IMR-90 (cell line): ENCODE results near the gene GCFC2. TPM values are rescaled to one million over a fixed set of nuclear protein-coding genes. Genes with fewer than 3 reads are reported as not detected.

Experiments used
- ATAC-seq: fragments of 200-7000 bp; cut with Tn5 transposase; 2 replicates; pipeline ENCODE4 v1.9.1; 2020; ENCODE audit warnings: low read depth, mild to moderate bottlenecking, moderate library complexity
- BruUV-seq: library from RNA; stranded (reverse); fragments of 400-500 nt; replicated peaks from 2 replicates; lab custom pipeline; 2021; lab: Mats Ljungman, UMichigan
- CTCF ChIA-PET: fragments of 300-600 bp; formaldehyde crosslinking; extraction: SDS; loops from one replicate; lab custom pipeline; 2021; ENCODE audit warnings: antibody characterized with exemption; lab: Yijun Ruan, JAX
- POLR2A ChIA-PET: fragments of 300-600 bp; sonication (Branson Sonifier 250); formaldehyde crosslinking; loops from one replicate; lab custom pipeline; 2022; ENCODE audit warnings: antibody characterized with exemption; ENCODE audit not compliant: unreplicated experiment; lab: Charles Lee
- DNase-seq: peaks from one replicate; pipeline ENCODE4 v3.0.0; 2013
- H2AFZ ChIP-seq: replicated peaks from 2 replicates; pipeline ENCODE3; 2013; ENCODE audit warnings: low read length, mild to moderate bottlenecking; ENCODE audit not compliant: poor library complexity
- H2AK5ac ChIP-seq: 2 replicates; pipeline ENCODE4 v1.6.1; 2013; ENCODE audit warnings: low read depth, low read length, inconsistent platforms
- H2AK9ac ChIP-seq: replicated peaks from 2 replicates; pipeline ENCODE3; 2013; ENCODE audit warnings: mild to moderate bottlenecking, low read depth, low read length, moderate library complexity; ENCODE audit not compliant: poor library complexity
- H2BK120ac ChIP-seq: 2 replicates; pipeline ENCODE4 v1.6.1; 2013; ENCODE audit warnings: low read depth, low read length, inconsistent platforms
- H2BK15ac ChIP-seq: 3 replicates; pipeline ENCODE4 v1.6.1; 2013; ENCODE audit warnings: low read depth, low read length, inconsistent platforms
- H2BK20ac ChIP-seq: 2 replicates; pipeline ENCODE4 v1.6.1; 2013; ENCODE audit warnings: low read depth, mild to moderate bottlenecking, inconsistent platforms, low read length, moderate library complexity
- H2BK5ac ChIP-seq: 2 replicates; pipeline ENCODE4 v1.6.1; 2013; ENCODE audit warnings: mild to moderate bottlenecking, low read depth, low read length, inconsistent platforms; ENCODE audit not compliant: poor library complexity, severe bottlenecking
- H3K14ac ChIP-seq: replicated peaks from 2 replicates; pipeline ENCODE4 v1.6.1; 2013; ENCODE audit warnings: low read depth, low read length, inconsistent platforms
- H3K18ac ChIP-seq: 2 replicates; pipeline ENCODE4 v1.6.1; 2013; ENCODE audit warnings: low read depth, low read length, control low read depth
- H3K23ac ChIP-seq: 2 replicates; pipeline ENCODE4 v1.6.1; 2013; ENCODE audit warnings: low read depth, low read length, inconsistent platforms
- H3K27ac ChIP-seq: 2 replicates; pipeline ENCODE4 v1.5.1; 2013; ENCODE audit warnings: mild to moderate bottlenecking, control low read depth, low read length; ENCODE audit not compliant: insufficient read depth
- H3K27me3 ChIP-seq: 2 replicates; pipeline ENCODE4 v1.6.1; 2013; ENCODE audit warnings: low read length; ENCODE audit not compliant: control insufficient read depth, insufficient read depth
- H3K36me3 ChIP-seq: 2 replicates; pipeline ENCODE4 v1.6.1; 2013; ENCODE audit warnings: low read length, mixed read lengths; ENCODE audit not compliant: control insufficient read depth, insufficient read depth
- H3K4ac ChIP-seq: 2 replicates; pipeline ENCODE4 v1.6.1; 2013; ENCODE audit warnings: low read depth, low read length, inconsistent platforms
- H3K4me1 ChIP-seq: 2 replicates; pipeline ENCODE4 v1.6.1; 2013; ENCODE audit warnings: low read length, mixed read lengths; ENCODE audit not compliant: control insufficient read depth, insufficient read depth
- H3K4me2 ChIP-seq: 2 replicates; pipeline ENCODE4 v1.6.1; 2013; ENCODE audit warnings: low read depth, mild to moderate bottlenecking, control low read depth, low read length, moderate library complexity
- H3K4me3 ChIP-seq: 2 replicates; pipeline ENCODE4 v1.5.1; 2013; ENCODE audit warnings: low read depth, mild to moderate bottlenecking, control low read depth, low read length, moderate library complexity; ENCODE audit not compliant: insufficient read depth
- H3K56ac ChIP-seq: 2 replicates; pipeline ENCODE4 v1.6.1; 2013; ENCODE audit warnings: low read length, inconsistent platforms; ENCODE audit not compliant: insufficient read depth; ENCODE audit errors: extremely low read depth
- H3K79me1 ChIP-seq, 2 experiments: 2 replicates each; pipeline ENCODE4 v1.6.1; 2013; ENCODE audit warnings: low read length in 2 of 2, inconsistent platforms in 1 of 2, low read depth in 1 of 2
- H3K9ac ChIP-seq: 2 replicates; pipeline ENCODE4 v1.6.1; 2013; ENCODE audit warnings: low read depth, low read length, control low read depth
- H3K9me1 ChIP-seq: 2 replicates; pipeline ENCODE4 v1.6.1; 2013; ENCODE audit warnings: low read length, inconsistent platforms; ENCODE audit not compliant: insufficient read depth
- H3K9me3 ChIP-seq: 2 replicates; pipeline ENCODE4 v1.6.1; 2013; ENCODE audit warnings: low read length; ENCODE audit not compliant: control insufficient read depth, insufficient read depth
- H4K20me1 ChIP-seq: 2 replicates; pipeline ENCODE4 v1.6.1; 2013; ENCODE audit warnings: low read length, inconsistent platforms; ENCODE audit not compliant: insufficient read depth
- H4K5ac ChIP-seq: 2 replicates; pipeline ENCODE4 v1.6.1; 2013; ENCODE audit warnings: mild to moderate bottlenecking, low read depth, low read length, control low read depth
- H4K8ac ChIP-seq, 2 experiments: 2 replicates each; pipeline ENCODE4 v1.6.1; 2013; ENCODE audit warnings: low read depth in 2 of 2, low read length in 2 of 2, control low read depth in 1 of 2, inconsistent platforms in 1 of 2
- H4K91ac ChIP-seq: 2 replicates; pipeline ENCODE4 v1.6.1; 2013; ENCODE audit warnings: low read depth, low read length, inconsistent platforms; ENCODE audit not compliant: insufficient read depth
- BHLHE40 ChIP-seq: fragments of 150-350 bp; IDR thresholded peaks from 2 replicates; pipeline ENCODE4 v1.6.1; 2016; ENCODE audit warnings: mild to moderate bottlenecking, low read depth, low read length
- CEBPB ChIP-seq: IDR thresholded peaks from 2 replicates; pipeline ENCODE4 v1.6.1; 2012; ENCODE audit warnings: low read depth, low read length, improper control_type of control experiment
- CHD1 ChIP-seq: IDR thresholded peaks from 2 replicates; pipeline ENCODE4 v1.6.1; 2012; ENCODE audit warnings: low read depth, low read length, improper control_type of control experiment
- FOS ChIP-seq: fragments of 150-350 bp; IDR thresholded peaks from 2 replicates; pipeline ENCODE4 v1.6.1; 2016; ENCODE audit warnings: low read depth, low read length
- MAFK ChIP-seq: IDR thresholded peaks from 2 replicates; pipeline ENCODE4 v1.6.1; 2012; ENCODE audit warnings: low read depth, low read length, improper control_type of control experiment
- MAZ ChIP-seq: IDR thresholded peaks from 2 replicates; pipeline ENCODE4 v1.6.1; 2012; ENCODE audit warnings: low read depth, mild to moderate bottlenecking, low read length, improper control_type of control experiment, moderate library complexity, borderline replicate concordance
- MXI1 ChIP-seq: IDR thresholded peaks from 2 replicates; pipeline ENCODE4 v1.6.1; 2012; ENCODE audit warnings: low read depth, mild to moderate bottlenecking, low read length, moderate library complexity, borderline replicate concordance
- NFE2L2 ChIP-seq: fragments of 150-350 bp; IDR thresholded peaks from 2 replicates; pipeline ENCODE4 v1.6.1; 2016; ENCODE audit warnings: low read depth, mild to moderate bottlenecking, low read length
- POLR2A ChIP-seq: IDR thresholded peaks from 2 replicates; pipeline ENCODE4 v1.6.1; 2012; ENCODE audit warnings: mild to moderate bottlenecking, low read depth, low read length
- RAD21 ChIP-seq: IDR thresholded peaks from 2 replicates; pipeline ENCODE4 v1.6.1; 2012; ENCODE audit warnings: low read length, improper control_type of control experiment
- RCOR1 ChIP-seq: IDR thresholded peaks from 2 replicates; pipeline ENCODE4 v1.6.1; 2012; ENCODE audit warnings: mild to moderate bottlenecking, low read length, improper control_type of control experiment; ENCODE audit not compliant: insufficient replicate concordance
- RFX5 ChIP-seq: IDR thresholded peaks from 2 replicates; pipeline ENCODE4 v1.8.0; 2012; ENCODE audit warnings: low read depth, mild to moderate bottlenecking, low read length, moderate library complexity
- SMC3 ChIP-seq: fragments of 150-350 bp; IDR thresholded peaks from 2 replicates; pipeline ENCODE4 v1.6.1; 2016; ENCODE audit warnings: low read depth, mild to moderate bottlenecking, antibody characterized with exemption, low read length, moderate library complexity
- WGBS, 2 experiments: methylation state at CpG; one replicate each; pipeline versions ENCODE4 v1.1.5 to v1.1.7; 2013; ENCODE audit warnings: missing lambda C conversion rate in 2 of 2; ENCODE audit not compliant: insufficient read length in 1 of 2; ENCODE audit errors: extremely low coverage in 2 of 2; 5-methylcytosine and 5-hydroxymethylcytosine counted together
- dilution Hi-C: fragments of 300-500 bp; cut with HindIII; formaldehyde crosslinking; loops from one replicate; pipeline ENCODE4 v1.14.3; 2018; ENCODE audit warnings: low sequenced_read_pairs; ENCODE audit not compliant: unreplicated experiment
- in situ Hi-C: fragments of 300-500 bp; cut with MboI; formaldehyde crosslinking; loops from 3 replicates; pipeline ENCODE4 v1.14.3; 2019; ENCODE audit warnings: low sequenced_read_pairs, inconsistent platforms, mixed read lengths
- intact Hi-C: fragments of 100-400 bp; cut with micrococcal nuclease; formaldehyde crosslinking; loops from 2 replicates; pipeline ENCODE4 v1.10.0; 2022
- polyA plus RNA-seq, 3 experiments: library from polyadenylated mRNA; depleted of rRNA; stranded (reverse); fragments of >200 nt; gene quantifications; 2 replicates each; pipeline ENCODE4 v1.2.3, GENCODE V29; 2012; ENCODE audit warnings: low replicate concordance in 1 of 3
- total RNA-seq: library from RNA; depleted of rRNA; stranded (reverse); fragments of >200 nt; gene quantifications from 2 replicates; pipeline ENCODE4 v1.2.3, GENCODE V29; 2012
- TF ChIP-seq, protein P1 (sequence below): conservative IDR thresholded peaks from 2 replicates; pipeline ENCODE4 v1.5.1; 2012; ENCODE audit warnings: mild to moderate bottlenecking, low read depth, low read length, improper control_type of control experiment
- TF ChIP-seq, protein P2 (sequence below): fragments of 150-350 bp; IDR thresholded peaks from 2 replicates; pipeline ENCODE4 v1.6.1; 2017; ENCODE audit warnings: mild to moderate bottlenecking, antibody characterized with exemption, low read length, low read depth
- TF ChIP-seq, protein P3 (sequence below): fragments of 150-350 bp; IDR thresholded peaks from 2 replicates; pipeline ENCODE4 v1.6.1; 2016; ENCODE audit warnings: low read depth, mild to moderate bottlenecking, low read length, moderate library complexity, borderline replicate concordance

Gene GCFC2
- total and polyA plus RNA-seq, 2 of the 4 experiments (the other 2 are of a cell fraction) = 6.4 to 10.0 TPM

DNA sequence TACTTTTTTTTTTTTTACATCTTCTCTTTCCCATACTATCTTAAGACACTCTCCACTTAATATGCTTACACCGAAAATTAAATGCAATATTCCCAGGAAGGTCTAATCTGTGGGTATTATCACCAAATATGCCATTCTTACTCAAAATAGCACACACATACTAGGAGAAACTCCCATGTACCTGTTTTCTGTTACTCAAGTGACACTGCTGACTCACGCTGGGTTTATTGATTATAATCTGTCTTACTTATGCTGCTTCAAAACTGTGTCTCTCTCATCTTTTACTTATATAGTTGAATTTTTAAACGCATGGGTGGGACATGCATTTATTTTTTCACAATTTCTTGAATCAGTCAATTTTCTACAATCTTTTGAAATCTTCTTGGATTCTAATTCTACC lies 34.3 kb downstream of the GCFC2 start:
- Histone ChIP-seq H4K8ac (no peak overlapping the region), H3K18ac (no peak overlapping the region), H3K27me3 (no peaks in the 10 kb centered on the region), H3K9me1 (no peaks in the 10 kb centered on the region), H2BK20ac (no peak overlapping the region), H3K4me2 (no peak overlapping the region), H3K27ac (no peak overlapping the region), H4K5ac (no peak overlapping the region), H3K4me1 (no peaks in the 10 kb centered on the region), H2AK5ac (no peak overlapping the region), H3K23ac (no peak overlapping the region), H3K4me3 (no peak overlapping the region), H2BK120ac (no peak overlapping the region), H4K91ac (no peak overlapping the region), H2BK5ac (no peak overlapping the region), H3K79me1 (no peaks in the 10 kb centered on the region), H3K36me3 (peaks cover 7% of the 10 kb centered on the region), H2AK9ac (no peak overlapping the region), H3K9me3 (no peaks in the 10 kb centered on the region), H2AFZ (no peak overlapping the region), H3K56ac (no peak overlapping the region), H3K9ac (no peak overlapping the region), H2BK15ac (no peak overlapping the region), H3K4ac (no peak overlapping the region), H3K14ac (no peak overlapping the region), H4K20me1 (no peaks in the 10 kb centered on the region)
- dilution Hi-C loops = no loop called here
- POLR2A ChIA-PET = no interaction called here
- TF ChIP-seq RFX5 (no peak), MAFK (no peak), CEBPB (no peak), NFE2L2 (no peak), POLR2A (no peak), MAZ (no peak), CHD1 (no peak), BHLHE40 (no peak), RCOR1 (no peak), FOS (no peak), SMC3 (no peak), MXI1 (no peak), RAD21 (no peak)
- TF ChIP-seq, protein P1, sequence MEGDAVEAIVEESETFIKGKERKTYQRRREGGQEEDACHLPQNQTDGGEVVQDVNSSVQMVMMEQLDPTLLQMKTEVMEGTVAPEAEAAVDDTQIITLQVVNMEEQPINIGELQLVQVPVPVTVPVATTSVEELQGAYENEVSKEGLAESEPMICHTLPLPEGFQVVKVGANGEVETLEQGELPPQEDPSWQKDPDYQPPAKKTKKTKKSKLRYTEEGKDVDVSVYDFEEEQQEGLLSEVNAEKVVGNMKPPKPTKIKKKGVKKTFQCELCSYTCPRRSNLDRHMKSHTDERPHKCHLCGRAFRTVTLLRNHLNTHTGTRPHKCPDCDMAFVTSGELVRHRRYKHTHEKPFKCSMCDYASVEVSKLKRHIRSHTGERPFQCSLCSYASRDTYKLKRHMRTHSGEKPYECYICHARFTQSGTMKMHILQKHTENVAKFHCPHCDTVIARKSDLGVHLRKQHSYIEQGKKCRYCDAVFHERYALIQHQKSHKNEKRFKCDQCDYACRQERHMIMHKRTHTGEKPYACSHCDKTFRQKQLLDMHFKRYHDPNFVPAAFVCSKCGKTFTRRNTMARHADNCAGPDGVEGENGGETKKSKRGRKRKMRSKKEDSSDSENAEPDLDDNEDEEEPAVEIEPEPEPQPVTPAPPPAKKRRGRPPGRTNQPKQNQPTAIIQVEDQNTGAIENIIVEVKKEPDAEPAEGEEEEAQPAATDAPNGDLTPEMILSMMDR = no peak
- TF ChIP-seq, protein P2, sequence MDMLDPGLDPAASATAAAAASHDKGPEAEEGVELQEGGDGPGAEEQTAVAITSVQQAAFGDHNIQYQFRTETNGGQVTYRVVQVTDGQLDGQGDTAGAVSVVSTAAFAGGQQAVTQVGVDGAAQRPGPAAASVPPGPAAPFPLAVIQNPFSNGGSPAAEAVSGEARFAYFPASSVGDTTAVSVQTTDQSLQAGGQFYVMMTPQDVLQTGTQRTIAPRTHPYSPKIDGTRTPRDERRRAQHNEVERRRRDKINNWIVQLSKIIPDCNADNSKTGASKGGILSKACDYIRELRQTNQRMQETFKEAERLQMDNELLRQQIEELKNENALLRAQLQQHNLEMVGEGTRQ = no peak
- TF ChIP-seq, protein P3, sequence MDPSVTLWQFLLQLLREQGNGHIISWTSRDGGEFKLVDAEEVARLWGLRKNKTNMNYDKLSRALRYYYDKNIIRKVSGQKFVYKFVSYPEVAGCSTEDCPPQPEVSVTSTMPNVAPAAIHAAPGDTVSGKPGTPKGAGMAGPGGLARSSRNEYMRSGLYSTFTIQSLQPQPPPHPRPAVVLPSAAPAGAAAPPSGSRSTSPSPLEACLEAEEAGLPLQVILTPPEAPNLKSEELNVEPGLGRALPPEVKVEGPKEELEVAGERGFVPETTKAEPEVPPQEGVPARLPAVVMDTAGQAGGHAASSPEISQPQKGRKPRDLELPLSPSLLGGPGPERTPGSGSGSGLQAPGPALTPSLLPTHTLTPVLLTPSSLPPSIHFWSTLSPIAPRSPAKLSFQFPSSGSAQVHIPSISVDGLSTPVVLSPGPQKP = no peak
- CTCF ChIA-PET = interaction anchor here (0.8 to 2.3 kb wide), 8 partner anchors 9 to 41 kb away, joined by 3 to 17 read pairs (median 3); no protein-coding TSS in a partner anchor
- intact Hi-C loops = no loop called here
- no TSS peak for BruUV-seq
- in situ Hi-C loops = no loop called here
- DNase-seq = no peak
- WGBS, 2 experiments = 100% methylated on average over 1 of the region's 3 CpGs; no CpG with 5 or more reads in 1 of the 2 experiments
- no peak for ATAC-seq
